Measurements from ENCODE around the gene NOS1AP.
A peak's percentile ranks its signal among the peaks of the same experiment; 100 is the strongest.

NOS1AP gene

GRCh38 chr1:162404550-162405160 lies 335.2 kb downstream of the NOS1AP start:
- TF ChIP-seq ZNF70 (CRISPR knock-in tag; IDR thresholded peaks at IDR 0.05) (no peak), BACH2 (CRISPR knock-in tag; IDR thresholded peaks at IDR 0.05; ENCODE audit: borderline replicate concordance) (no peak), PATZ1 (CRISPR knock-in tag; IDR thresholded peaks at IDR 0.05; ENCODE audit: borderline replicate concordance) (no peak), ZFP30 (CRISPR knock-in tag; IDR thresholded peaks at IDR 0.05) (no peak), GLIS3 (CRISPR knock-in tag; IDR thresholded peaks at IDR 0.05) (no peak), ESRRG (CRISPR knock-in tag; IDR thresholded peaks at IDR 0.05) (no peak), TSHZ2 (CRISPR knock-in tag; IDR thresholded peaks at IDR 0.05) (no peak)
- ATAC-seq, result peak; percentile 21; the same call in 1 of the 3 replicates

GRCh38 chr1:162405800-162406199 lies 336.3 kb downstream of the NOS1AP start:
- ATAC-seq, result no peak
- TF ChIP-seq ESRRG (CRISPR knock-in tag; IDR thresholded peaks at IDR 0.05) (no peak), ARNTL (CRISPR knock-in tag; IDR thresholded peaks at IDR 0.05; ENCODE audit: borderline replicate concordance, low read depth) (no peak), SNAI2 (CRISPR knock-in tag; IDR thresholded peaks at IDR 0.05) (no peak), CREB5 (CRISPR knock-in tag; IDR thresholded peaks at IDR 0.05; ENCODE audit: low read depth) (no peak), ZFP30 (CRISPR knock-in tag; IDR thresholded peaks at IDR 0.05) (no peak), RARB (CRISPR knock-in tag; IDR thresholded peaks at IDR 0.05) (no peak), GLIS3 (CRISPR knock-in tag; IDR thresholded peaks at IDR 0.05) (no peak)

- no peak for ATAC-seq
- TF ChIP-seq ZC3H10 (CRISPR knock-in tag; IDR thresholded peaks at IDR 0.05), result no peak
- no peak for TF ChIP-seq BACH2 (CRISPR knock-in tag; IDR thresholded peaks at IDR 0.05; ENCODE audit: borderline replicate concordance)
- no peak for TF ChIP-seq PATZ1 (CRISPR knock-in tag; IDR thresholded peaks at IDR 0.05; ENCODE audit: borderline replicate concordance)
- no peak for TF ChIP-seq CSRNP3 (CRISPR knock-in tag; IDR thresholded peaks at IDR 0.05)
Measured at GRCh38 chr1:162406811-162407210, 337.3 kb downstream of the NOS1AP start.

GRCh38 chr1:162407539-162407938 lies 338.0 kb downstream of the NOS1AP start:
- ATAC-seq, result no peak; the same call in 2 of the 3 replicates

More at GRCh38 chr1:162407539-162407938, 338.0 kb downstream of the NOS1AP start:
- TF ChIP-seq ISL1 (CRISPR knock-in tag; IDR thresholded peaks at IDR 0.05) (no peak), OSR1 (CRISPR knock-in tag; IDR thresholded peaks at IDR 0.05) (no peak), CREB5 (CRISPR knock-in tag; IDR thresholded peaks at IDR 0.05; ENCODE audit: low read depth) (no peak), ZNF70 (CRISPR knock-in tag; IDR thresholded peaks at IDR 0.05) (no peak), TSHZ2 (CRISPR knock-in tag; IDR thresholded peaks at IDR 0.05) (no peak), TOX (CRISPR knock-in tag; IDR thresholded peaks at IDR 0.05; ENCODE audit: borderline replicate concordance) (no peak)

Measured in SK-N-SH treated with all-trans-retinoic acid at 6 μM for 48 hours (cell line).